ENCODE measurements around the gene ADIG.
A peak's percentile ranks its signal among the peaks of the same experiment; 100 is the strongest.

- TF ChIP-seq CTCF (IDR thresholded peaks at IDR 0.05) = peak; percentile 31 to 74 (median 46)
- TF ChIP-seq POLR2A (IDR thresholded peaks at IDR 0.05) = no peak
These were observed 52.6 kb downstream of the ADIG start for GRCh38 chr20:38633577-38634093.
